Epithelial cell of proximal tubule (primary cell): ENCODE results near the gene FITM2. TPM values are rescaled to one million over a fixed set of nuclear protein-coding genes. Genes with fewer than 3 reads are reported as not detected.
"Not testable (repeated sequence)": the region's sequence is repeated elsewhere in the genome, so short reads cannot be mapped to it uniquely, and the experiment has no call there.

Source experiments
- DNase-seq: peaks from one replicate; pipeline ENCODE4 v3.0.0-alpha.2; 2011; ENCODE audit warnings: low read depth
- H3K4me3 ChIP-seq: 2 replicates; pipeline ENCODE4 v1.5.1; 2011; ENCODE audit warnings: low read depth, mild to moderate bottlenecking, low read length
- total RNA-seq: library from RNA; depleted of rRNA; stranded (reverse); fragments of >200 nt; gene quantifications from 2 replicates; pipeline ENCODE4 v1.2.3, GENCODE V29; 2015
- TF ChIP-seq, protein P1 (sequence below): conservative IDR thresholded peaks from 2 replicates; pipeline ENCODE4 v1.5.1; 2012; ENCODE audit warnings: low read depth, mild to moderate bottlenecking, low read length

The FITM2 gene
- total RNA-seq, 1 donor from 2014 or later, result 1.4 TPM

DNA sequence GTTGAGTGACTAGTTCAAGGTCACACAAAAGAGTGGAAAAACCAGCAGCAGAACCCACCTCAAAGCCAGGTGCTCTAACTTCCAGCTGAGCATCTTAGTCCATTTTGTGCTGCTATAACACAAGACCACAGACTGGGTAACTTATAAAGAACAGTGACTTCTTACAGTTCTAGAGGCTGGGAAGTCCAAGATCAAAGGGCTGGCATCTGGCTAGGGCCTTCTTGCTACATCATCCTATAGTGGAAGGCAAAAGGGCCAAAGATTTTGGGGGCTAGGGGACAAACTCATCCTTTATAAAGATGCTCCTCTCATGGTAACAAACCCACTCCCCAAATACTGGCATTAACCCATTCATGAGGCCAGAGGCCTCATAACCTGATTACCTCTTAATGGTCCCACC is 9.7 kb downstream of the FITM2 start:
- TF ChIP-seq, protein P1, sequence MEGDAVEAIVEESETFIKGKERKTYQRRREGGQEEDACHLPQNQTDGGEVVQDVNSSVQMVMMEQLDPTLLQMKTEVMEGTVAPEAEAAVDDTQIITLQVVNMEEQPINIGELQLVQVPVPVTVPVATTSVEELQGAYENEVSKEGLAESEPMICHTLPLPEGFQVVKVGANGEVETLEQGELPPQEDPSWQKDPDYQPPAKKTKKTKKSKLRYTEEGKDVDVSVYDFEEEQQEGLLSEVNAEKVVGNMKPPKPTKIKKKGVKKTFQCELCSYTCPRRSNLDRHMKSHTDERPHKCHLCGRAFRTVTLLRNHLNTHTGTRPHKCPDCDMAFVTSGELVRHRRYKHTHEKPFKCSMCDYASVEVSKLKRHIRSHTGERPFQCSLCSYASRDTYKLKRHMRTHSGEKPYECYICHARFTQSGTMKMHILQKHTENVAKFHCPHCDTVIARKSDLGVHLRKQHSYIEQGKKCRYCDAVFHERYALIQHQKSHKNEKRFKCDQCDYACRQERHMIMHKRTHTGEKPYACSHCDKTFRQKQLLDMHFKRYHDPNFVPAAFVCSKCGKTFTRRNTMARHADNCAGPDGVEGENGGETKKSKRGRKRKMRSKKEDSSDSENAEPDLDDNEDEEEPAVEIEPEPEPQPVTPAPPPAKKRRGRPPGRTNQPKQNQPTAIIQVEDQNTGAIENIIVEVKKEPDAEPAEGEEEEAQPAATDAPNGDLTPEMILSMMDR, result no peak
- no peak for DNase-seq
- no peak overlapping the region for H3K4me3 ChIP-seq

DNA sequence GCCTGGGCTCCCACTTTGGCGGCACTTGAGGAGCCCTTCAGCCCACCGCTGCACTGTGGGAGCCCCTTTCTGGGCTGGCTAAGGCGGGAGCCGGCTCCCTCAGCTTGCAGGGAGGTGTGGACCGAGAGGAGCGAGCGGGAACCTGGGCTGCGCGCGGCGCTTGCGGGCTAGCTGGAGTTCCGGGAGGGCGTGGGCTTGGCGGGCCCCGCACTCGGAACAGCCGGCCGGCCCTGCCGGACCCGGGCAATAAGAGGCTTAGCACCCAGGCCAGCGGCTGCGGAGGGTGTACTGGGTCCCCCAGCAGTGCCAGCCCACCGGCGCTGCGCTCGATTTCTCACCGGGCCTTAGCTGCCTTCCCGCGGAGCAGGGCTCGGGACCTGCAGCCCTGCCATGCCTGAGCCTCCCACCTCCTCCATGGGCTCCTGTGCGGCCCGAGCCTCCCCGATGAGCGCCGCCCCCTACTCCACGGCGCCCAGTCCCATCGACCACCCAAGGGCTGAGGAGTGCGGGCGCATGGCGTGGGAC is 11.9 kb downstream of the FITM2 start:
- not testable (repeated sequence) for DNase-seq, H3K4me3 ChIP-seq

DNA sequence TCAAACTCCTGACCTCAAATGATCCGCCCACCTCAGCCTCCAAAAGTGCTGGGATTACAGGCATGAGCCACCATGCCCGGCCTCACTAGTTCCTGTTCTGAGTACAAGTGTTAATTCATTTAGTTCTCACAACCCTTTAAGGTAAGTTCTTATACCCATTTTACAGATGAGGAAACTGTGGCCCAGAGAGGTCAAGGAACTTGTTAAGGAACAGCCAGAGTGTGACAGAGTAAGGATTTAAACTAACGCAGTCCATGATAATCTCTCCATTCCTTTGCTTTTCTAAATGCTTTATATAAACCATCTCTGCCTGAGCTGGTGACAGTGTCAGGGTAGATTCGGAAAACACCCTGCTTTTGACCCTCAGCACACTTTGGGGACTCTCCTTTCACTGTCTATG is 13.3 kb downstream of the FITM2 start:
- H3K4me3 ChIP-seq, result no peak overlapping the region
- TF ChIP-seq, protein P1, result no peak
- no peak for DNase-seq

DNA sequence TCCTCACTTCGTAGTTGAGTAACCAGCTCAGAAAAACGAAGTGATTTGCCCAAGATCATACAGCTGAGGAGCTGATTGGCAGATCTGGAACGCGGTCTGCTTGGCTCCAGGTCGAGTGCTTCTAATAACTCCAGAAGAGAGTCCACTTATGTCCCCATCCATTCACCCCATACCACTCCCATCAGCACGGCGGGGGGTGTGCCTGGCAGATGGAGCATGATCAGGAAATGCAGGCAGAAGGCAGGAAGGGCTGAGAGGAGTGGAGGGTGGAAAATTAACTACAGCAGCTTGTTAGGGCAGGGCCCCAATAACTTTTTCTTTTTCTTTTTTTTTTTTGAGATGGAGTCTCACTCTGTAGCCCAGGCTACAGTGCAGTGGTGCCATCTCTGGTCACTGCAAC is 15.0 kb downstream of the FITM2 start:
- H3K4me3 ChIP-seq, result no peak overlapping the region
- DNase-seq, result no peak
- TF ChIP-seq, protein P1, result no peak

DNA sequence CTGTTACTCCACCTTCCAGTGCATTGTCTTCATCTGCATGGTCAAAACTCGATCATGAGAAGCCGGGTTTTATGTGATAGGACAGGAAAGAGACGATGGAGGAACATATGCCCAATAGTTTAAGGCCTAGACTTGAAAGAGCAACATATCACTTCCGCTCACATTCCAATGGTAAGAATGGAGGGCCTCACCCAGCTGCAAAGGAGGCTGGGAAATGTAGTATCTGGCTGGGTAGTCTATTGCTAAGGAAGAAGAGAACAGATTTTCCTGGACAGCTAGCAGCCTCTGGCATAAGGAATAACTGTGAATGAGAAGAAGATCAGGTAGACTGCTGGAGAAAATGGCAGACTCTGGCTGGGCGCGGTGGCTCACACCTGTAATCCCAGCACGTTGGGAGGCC is 19.2 kb downstream of the FITM2 start:
- H3K4me3 ChIP-seq, result no peak overlapping the region
- DNase-seq, result no peak
- TF ChIP-seq, protein P1, result no peak

DNA sequence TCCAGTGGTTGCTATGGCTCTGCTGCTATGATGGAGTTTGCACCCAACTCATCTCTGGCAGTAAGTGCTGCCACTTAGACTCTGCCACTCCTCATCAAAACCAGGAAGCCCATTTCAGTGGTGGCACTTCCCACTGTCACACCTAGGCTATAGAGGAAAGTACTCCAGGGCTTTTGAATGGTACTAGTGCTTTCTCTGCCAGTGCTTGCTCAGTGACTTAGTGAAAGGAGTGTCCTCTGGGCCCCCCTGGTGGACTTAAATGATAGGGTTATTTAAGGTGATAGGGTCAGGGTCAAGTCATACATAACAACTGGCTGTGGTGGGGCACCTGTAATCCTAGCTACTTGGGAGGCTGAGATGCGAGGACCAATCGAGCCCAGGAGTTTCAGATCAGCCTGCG is 22.8 kb downstream of the FITM2 start:
- no peak overlapping the region for H3K4me3 ChIP-seq
- TF ChIP-seq, protein P1, result no peak
- no peak for DNase-seq

DNA sequence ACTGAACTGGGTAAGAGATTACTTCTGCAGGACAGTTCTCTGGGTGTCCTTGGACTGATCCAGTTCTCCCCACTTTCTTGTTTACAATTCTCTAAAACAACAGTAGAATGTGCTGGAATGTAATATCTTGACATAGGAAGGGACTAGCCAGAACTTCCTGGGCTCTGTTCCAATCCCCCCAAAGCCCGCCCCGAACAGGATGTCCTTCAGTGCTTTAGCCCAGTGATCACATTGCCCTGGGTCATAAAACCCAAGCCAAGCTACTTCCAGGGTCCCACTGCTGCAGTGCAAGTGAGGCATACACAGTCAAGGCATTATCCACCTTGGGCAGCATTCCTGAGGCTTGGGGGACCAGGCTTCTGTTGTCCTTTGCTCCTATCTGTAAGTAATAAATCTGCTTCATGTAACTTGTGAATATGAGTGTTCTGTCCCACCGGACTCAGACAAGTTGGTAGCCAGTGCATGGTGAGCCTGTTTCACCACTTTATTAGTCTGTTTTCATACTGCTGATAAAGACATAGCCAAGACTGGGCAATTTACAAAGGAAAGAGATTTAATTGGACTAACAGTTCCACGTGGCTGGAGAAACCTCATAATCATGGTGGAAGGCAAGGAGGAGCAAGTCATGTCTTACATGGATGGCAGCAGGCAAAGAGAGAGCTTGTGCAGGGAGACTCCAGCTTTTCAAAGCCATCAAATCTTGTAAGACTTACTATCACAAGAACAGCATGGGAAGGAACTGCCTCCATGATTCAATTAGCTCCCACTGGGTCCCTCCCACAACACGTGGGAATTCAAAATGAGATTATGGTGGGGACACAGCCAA is 23.5 kb downstream of the FITM2 start:
- no peak overlapping the region for H3K4me3 ChIP-seq
- TF ChIP-seq, protein P1, result no peak
- DNase-seq, result peak; percentile 19
